Iris pigment epithelial cell (primary cell): ENCODE data around the gene MAN1A1.

Experiments
- DNase-seq: peaks from one replicate; pipeline ENCODE4 v3.0.0-alpha.2; 2011; ENCODE audit warnings: low read depth

Gene MAN1A1

GRCh38 chr6:119142041-119142440, 207.5 kb downstream of the MAN1A1 start:
- no peak for DNase-seq

- no peak for DNase-seq
These were observed 209.1 kb downstream of the MAN1A1 start for GRCh38 chr6:119140196-119141140.

- no peak for DNase-seq
These were observed 210.5 kb downstream of the MAN1A1 start for GRCh38 chr6:119138906-119139541.

GRCh38 chr6:119137194-119138072, 212.1 kb downstream of the MAN1A1 start:
- DNase-seq, result peak; percentile 67

GRCh38 chr6:119134752-119135151, 214.8 kb downstream of the MAN1A1 start:
- no peak for DNase-seq

- no peak for DNase-seq
These were observed 216.2 kb downstream of the MAN1A1 start for GRCh38 chr6:119133400-119133799.

GRCh38 chr6:119132261-119132981, 217.1 kb downstream of the MAN1A1 start:
- DNase-seq, result no peak

GRCh38 chr6:119129968-119130484, 219.5 kb downstream of the MAN1A1 start:
- DNase-seq, result peak; percentile 66

GRCh38 chr6:119129148-119129967, 220.2 kb downstream of the MAN1A1 start:
- DNase-seq, result peak; percentile 78

GRCh38 chr6:119128252-119128912, 221.2 kb downstream of the MAN1A1 start:
- no peak for DNase-seq

- DNase-seq, result no peak
These were observed 221.9 kb downstream of the MAN1A1 start for GRCh38 chr6:119127627-119128026.
